DLD1 (cell line): ENCODE results near the gene IL34.

Source experiments
- in situ Hi-C: cut with HindIII; loops from 2 replicates; pipeline ENCODE4 v1.10.0; 2017; ENCODE audit warnings: low sequenced_read_pairs

The IL34 gene

GRCh38 chr16:70700101-70701020 is 54.0 kb downstream of the IL34 start:
- in situ Hi-C loops = no loop called here

- in situ Hi-C loops = no loop called here
Observed at GRCh38 chr16:70701036-70701435, 54.7 kb downstream of the IL34 start.

GRCh38 chr16:70701596-70701995 is 55.2 kb downstream of the IL34 start:
- in situ Hi-C loops = no loop called here

DNA sequence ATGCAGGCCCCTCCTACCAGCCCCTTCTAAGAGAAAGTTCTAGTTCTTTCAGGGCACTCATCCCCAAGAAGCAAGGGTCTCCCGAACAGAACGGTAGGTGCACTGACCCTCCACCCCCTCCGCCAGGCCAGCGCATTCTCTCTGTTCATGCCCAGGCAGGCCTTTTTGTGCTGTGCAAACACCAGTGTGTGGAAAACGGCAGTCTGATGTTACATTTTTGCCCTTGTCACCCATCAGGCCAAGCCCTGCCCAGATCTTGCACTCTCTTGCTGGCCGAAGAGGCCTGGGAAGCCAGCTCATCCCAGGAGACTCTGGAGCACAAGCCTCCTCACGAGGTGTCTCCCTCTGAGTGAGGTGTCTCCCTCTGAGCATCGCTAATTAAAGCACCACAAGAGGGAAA is 55.6 kb downstream of the IL34 start:
- in situ Hi-C loops = no loop called here

- in situ Hi-C loops = no loop called here
Observed at GRCh38 chr16:70702624-70703023, 56.3 kb downstream of the IL34 start.

GRCh38 chr16:70703041-70703834 is 56.9 kb downstream of the IL34 start:
- in situ Hi-C loops = no loop called here

GRCh38 chr16:70703835-70704381 is 57.5 kb downstream of the IL34 start:
- in situ Hi-C loops = no loop called here

DNA sequence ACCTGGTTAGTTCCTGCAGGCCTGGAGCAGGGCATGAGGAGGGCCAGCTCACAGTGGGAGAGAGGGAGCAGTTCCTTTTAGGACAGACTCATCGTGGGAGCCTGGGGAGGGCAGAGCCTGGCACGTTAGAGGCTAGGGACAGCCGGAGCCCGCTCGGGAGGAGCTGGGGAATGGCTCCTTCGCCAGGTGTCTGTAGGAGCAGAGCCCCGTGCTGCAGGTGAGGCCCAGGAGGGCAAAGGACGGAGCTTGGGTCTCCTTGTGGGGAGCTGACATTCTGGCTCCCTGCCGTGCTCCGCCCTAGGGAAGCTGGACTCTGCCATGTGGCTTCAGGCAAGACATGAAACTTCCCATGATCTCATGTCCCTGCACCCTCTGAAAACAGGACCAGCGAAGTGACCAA is 58.2 kb downstream of the IL34 start:
- in situ Hi-C loops = no loop called here

DNA sequence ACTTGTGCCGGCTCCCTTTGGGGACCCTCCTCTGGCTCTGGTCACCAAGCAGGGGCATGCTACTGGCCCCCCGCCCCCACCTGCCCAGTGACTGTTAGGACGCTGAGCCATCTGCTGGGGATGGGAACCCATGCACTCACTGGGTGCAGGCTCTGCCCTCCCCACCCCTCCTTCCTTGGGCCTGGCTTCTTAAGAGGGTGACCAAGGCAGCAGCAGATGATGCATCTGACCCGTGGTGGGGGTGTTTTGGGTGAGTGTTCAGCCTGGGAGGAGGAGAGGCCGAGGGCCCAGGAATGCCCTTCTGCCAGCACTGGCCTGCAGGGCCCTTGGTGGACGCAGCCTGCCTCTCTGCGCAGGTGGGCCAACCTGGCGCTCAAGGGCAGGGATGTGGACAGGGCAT is 58.7 kb downstream of the IL34 start:
- in situ Hi-C loops = no loop called here

DNA sequence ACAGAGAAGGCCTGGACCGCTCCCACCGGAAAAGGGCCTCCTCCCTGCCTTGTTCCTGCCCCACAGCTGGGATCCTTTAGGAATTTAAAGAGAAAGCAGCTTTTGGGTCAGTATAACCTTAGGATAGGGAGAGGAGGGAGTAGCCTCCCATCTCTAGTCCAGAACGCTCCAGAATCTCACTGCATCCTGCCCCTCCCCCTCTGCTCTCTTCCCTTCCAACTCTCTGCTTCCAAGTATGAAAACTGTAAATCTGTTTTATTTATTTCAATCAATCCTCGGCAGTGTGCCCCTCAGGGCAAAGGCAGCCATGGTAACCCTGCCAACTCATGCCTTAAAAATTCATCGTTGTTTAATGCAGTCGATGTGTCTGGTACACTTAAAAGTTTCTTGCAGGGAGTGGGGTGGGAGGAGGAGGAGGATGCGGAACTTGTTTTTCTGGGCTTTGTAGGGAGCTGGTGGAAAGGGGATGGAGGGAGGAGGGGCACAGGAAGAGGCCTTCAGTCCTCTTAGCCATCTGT is 60.6 kb downstream of the IL34 start:
- in situ Hi-C loops = no loop called here

DNA sequence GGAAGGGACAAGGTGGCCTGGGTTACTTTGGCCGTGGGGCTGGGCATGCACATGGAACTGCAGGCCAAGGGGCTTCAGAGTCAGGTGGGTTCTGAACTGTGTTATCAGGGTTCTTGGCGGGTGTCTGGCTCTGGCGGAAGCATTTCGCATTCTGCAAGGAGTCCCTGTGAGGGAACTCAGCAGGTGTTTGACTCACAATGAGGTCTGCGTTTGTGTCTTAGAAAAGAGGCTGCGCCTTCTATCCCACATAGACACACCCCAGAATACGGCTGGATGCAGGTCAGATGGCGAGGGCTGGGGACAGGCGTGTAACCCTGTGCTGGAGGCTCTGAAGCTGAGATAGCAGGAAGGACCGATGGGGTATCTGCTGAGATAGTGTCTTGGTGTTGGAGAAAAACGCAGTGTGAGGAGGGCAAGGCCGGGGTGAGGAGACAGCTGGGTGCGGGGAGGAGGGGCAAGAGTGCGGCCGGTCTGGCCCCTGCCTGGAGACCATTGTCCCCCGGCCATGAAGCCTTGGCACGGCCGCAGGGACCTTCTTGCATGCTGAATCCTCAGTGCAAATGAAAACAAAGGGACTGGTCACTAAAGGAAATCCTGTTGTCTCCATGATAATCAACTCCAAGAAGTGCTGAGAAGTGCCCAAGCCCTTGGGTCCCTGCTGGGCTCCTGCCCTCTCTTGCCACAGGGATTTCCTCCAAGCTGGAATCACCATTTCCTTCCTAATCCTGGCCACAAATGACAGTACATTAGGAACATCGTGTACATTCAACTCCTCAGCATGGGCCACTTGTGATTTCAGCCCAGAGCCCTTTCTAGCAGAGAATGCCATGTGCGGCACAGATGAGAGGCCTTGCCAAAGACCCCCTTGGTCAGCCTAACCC is 62.2 kb downstream of the IL34 start:
- in situ Hi-C loops = no loop called here

DNA sequence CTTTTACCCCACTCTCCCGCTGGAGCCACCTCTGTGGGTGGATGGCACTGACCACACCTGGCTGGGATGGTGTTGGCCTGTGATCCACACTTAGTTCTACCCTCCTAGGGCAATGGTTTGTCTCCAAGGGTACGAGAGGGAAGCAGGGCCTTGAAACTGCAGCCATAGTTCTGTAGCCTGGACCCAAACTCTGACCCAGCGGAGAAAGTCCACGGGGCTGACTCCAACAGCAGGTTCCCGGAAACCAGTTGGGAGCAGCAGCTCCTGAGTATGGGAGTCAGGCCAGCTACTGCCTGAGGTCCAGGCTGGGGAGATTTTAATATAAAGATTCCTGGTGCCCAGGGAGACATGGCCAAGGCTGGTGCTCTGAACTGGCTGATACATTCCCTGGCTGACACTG is 63.1 kb downstream of the IL34 start:
- in situ Hi-C loops = no loop called here

DNA sequence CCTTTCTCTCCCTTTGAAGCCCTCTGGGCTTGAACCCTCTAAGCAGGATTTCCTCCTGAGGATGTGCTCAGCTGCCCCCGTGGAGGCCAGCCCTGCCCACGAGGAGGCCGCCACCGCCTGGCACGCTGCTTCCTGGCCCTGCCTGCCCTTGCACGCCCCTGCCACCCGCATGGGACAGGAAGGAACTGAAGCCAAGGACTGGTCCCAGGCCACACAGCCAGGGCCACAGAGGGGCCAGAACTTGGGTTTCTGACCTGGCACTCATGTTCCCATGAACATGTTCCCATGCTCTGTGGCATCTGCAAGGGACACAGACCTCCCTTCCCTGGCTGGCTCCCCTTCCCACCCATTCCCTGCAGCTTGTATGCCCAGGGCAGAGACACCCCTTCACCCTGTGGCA is 63.6 kb downstream of the IL34 start:
- in situ Hi-C loops = no loop called here
